Ecto neural progenitor cell (in vitro differentiated cells): ENCODE data around the gene STH.
"Not testable (repeated sequence)": the region's sequence is repeated elsewhere in the genome, so short reads cannot be mapped to it uniquely, and the experiment has no call there.

ENCODE experiments used
- DNase-seq: peaks from one replicate; pipeline ENCODE4 v3.0.0-alpha.2; 2018; ENCODE audit warnings: low spot score

The STH gene

DNA sequence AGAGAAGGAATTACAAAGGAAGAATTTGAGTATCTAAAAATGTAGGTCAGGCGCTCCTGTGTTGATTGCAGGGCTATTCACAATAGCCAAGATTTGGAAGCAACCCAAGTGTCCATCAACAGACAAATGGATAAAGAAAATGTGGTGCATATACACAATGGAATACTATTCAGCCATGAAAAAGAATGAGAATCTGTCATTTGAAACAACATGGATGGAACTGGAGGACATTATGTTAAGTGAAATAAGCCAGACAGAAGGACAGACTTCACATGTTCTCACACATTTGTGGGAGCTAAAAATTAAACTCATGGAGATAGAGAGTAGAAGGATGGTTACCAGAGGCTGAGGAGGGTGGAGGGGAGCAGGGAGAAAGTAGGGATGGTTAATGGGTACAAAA lies 7.0 kb downstream of the STH start:
- DNase-seq = not testable (repeated sequence)

- DNase-seq = no peak
Measured at GRCh38 chr17:46007461-46007965, 8.5 kb downstream of the STH start.

DNA sequence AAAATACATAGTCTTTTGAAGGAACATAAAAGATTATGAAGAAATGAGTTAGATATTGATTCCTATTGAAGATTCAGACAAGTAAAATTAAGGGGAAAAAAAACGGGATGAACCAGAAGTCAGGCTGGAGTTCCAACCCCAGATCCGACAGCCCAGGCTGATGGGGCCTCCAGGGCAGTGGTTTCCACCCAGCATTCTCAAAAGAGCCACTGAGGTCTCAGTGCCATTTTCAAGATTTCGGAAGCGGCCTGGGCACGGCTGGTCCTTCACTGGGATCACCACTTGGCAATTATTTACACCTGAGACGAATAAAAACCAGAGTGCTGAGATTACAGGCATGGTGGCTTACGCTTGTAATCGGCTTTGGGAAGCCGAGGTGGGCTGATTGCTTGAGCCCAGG lies 9.5 kb downstream of the STH start:
- DNase-seq = no peak

DNA sequence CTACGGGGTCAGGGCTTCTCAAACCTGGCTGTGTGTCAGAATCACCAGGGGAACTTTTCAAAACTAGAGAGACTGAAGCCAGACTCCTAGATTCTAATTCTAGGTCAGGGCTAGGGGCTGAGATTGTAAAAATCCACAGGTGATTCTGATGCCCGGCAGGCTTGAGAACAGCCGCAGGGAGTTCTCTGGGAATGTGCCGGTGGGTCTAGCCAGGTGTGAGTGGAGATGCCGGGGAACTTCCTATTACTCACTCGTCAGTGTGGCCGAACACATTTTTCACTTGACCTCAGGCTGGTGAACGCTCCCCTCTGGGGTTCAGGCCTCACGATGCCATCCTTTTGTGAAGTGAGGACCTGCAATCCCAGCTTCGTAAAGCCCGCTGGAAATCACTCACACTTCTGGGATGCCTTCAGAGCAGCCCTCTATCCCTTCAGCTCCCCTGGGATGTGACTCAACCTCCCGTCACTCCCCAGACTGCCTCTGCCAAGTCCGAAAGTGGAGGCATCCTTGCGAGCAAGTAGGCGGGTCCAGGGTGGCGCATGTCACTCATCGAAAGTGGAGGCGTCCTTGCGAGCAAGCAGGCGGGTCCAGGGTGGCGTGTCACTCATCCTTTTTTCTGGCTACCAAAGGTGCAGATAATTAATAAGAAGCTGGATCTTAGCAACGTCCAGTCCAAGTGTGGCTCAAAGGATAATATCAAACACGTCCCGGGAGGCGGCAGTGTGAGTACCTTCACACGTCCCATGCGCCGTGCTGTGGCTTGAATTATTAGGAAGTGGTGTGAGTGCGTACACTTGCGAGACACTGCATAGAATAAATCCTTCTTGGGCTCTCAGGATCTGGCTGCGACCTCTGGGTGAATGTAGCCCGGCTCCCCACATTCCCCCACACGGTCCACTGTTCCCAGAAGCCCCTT lies 10.9 kb downstream of the STH start:
- no peak for DNase-seq

GRCh38 chr17:46010597-46011186 lies 11.6 kb downstream of the STH start:
- no peak for DNase-seq

DNA sequence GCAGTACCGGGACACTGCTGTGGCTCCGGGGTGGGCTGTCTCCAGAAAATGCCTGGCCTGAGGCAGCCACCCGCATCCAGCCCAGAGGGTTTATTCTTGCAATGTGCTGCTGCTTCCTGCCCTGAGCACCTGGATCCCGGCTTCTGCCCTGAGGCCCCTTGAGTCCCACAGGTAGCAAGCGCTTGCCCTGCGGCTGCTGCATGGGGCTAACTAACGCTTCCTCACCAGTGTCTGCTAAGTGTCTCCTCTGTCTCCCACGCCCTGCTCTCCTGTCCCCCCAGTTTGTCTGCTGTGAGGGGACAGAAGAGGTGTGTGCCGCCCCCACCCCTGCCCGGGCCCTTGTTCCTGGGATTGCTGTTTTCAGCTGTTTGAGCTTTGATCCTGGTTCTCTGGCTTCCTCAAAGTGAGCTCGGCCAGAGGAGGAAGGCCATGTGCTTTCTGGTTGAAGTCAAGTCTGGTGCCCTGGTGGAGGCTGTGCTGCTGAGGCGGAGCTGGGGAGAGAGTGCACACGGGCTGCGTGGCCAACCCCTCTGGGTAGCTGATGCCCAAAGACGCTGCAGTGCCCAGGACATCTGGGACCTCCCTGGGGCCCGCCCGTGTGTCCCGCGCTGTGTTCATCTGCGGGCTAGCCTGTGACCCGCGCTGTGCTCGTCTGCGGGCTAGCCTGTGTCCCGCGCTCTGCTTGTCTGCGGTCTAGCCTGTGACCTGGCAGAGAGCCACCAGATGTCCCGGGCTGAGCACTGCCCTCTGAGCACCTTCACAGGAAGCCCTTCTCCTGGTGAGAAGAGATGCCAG lies 12.9 kb downstream of the STH start:
- DNase-seq = no peak

DNA sequence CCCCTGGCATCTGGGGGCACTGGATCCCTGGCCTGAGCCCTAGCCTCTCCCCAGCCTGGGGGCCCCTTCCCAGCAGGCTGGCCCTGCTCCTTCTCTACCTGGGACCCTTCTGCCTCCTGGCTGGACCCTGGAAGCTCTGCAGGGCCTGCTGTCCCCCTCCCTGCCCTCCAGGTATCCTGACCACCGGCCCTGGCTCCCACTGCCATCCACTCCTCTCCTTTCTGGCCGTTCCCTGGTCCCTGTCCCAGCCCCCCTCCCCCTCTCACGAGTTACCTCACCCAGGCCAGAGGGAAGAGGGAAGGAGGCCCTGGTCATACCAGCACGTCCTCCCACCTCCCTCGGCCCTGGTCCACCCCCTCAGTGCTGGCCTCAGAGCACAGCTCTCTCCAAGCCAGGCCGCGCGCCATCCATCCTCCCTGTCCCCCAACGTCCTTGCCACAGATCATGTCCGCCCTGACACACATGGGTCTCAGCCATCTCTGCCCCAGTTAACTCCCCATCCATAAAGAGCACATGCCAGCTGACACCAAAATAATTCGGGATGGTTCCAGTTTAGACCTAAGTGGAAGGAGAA lies 13.5 kb downstream of the STH start:
- no peak for DNase-seq

DNA sequence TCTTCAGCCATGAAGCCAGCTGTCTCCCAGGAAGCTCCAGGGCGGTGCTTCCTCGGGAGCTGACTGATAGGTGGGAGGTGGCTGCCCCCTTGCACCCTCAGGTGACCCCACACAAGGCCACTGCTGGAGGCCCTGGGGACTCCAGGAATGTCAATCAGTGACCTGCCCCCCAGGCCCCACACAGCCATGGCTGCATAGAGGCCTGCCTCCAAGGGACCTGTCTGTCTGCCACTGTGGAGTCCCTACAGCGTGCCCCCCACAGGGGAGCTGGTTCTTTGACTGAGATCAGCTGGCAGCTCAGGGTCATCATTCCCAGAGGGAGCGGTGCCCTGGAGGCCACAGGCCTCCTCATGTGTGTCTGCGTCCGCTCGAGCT lies 14.1 kb downstream of the STH start:
- DNase-seq = no peak

DNA sequence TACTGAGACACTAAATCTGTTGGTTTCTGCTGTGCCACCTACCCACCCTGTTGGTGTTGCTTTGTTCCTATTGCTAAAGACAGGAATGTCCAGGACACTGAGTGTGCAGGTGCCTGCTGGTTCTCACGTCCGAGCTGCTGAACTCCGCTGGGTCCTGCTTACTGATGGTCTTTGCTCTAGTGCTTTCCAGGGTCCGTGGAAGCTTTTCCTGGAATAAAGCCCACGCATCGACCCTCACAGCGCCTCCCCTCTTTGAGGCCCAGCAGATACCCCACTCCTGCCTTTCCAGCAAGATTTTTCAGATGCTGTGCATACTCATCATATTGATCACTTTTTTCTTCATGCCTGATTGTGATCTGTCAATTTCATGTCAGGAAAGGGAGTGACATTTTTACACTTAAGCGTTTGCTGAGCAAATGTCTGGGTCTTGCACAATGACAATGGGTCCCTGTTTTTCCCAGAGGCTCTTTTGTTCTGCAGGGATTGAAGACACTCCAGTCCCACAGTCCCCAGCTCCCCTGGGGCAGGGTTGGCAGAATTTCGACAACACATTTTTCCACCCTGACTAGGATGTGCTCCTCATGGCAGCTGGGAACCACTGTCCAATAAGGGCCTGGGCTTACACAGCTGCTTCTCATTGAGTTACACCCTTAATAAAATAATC lies 14.6 kb downstream of the STH start:
- no peak for DNase-seq

DNA sequence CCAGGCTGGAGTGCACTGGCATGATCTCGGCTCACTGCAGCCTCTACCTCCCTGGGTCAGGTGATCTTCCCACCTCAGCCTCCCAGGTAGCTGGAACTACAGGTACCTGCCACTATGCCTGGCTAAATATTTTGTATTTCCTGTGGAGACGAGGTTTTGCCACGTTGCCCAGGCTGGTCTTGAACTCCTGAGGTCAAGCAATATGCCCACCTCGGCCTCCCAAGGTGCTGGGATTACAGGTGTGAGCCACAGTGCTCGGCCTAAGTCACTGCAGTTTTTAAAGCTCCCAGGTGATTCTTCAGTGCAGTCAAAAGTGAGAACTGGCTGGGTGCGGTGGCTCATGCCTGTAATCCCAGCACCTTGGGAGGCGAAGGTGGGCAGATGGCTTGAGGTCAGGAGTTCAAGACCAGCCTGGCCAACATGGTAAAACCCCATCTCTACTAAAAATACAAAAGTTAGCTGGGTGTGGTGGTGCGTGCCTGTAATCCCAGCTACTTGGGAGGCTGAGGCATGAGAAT lies 20.4 kb downstream of the STH start:
- DNase-seq = not testable (repeated sequence)

- no peak for DNase-seq
Measured at GRCh38 chr17:46020023-46020761, 21.1 kb downstream of the STH start.

- DNase-seq = no peak
Measured at GRCh38 chr17:46020998-46021397, 21.9 kb downstream of the STH start.

DNA sequence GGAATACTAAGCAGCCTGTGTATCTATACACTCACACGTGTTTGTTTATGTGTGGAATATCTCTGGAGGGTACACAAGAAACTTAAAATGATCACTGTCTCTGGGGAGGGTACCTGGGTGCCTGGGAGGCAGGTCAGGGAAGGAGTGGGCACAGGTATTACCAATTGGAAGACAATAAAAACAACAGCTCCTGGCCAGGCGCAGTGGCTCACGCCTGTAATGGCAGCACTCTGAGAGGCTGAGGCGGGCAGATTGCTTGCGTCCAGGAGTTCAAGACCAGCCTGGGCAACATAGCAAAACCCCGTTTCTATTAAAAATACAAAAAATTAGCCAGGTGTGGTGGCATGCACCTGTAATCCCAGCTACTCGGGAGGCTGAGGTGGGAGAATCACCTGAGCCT lies 24.3 kb downstream of the STH start:
- not testable (repeated sequence) for DNase-seq

- DNase-seq = no peak
Measured at GRCh38 chr17:46023783-46024388, 24.8 kb downstream of the STH start.

DNA sequence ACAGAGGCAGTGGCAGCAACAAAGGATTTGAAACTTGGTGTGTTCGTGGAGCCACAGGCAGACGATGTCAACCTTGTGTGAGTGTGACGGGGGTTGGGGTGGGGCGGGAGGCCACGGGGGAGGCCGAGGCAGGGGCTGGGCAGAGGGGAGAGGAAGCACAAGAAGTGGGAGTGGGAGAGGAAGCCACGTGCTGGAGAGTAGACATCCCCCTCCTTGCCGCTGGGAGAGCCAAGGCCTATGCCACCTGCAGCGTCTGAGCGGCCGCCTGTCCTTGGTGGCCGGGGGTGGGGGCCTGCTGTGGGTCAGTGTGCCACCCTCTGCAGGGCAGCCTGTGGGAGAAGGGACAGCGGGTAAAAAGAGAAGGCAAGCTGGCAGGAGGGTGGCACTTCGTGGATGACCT lies 25.5 kb downstream of the STH start:
- DNase-seq = no peak

DNA sequence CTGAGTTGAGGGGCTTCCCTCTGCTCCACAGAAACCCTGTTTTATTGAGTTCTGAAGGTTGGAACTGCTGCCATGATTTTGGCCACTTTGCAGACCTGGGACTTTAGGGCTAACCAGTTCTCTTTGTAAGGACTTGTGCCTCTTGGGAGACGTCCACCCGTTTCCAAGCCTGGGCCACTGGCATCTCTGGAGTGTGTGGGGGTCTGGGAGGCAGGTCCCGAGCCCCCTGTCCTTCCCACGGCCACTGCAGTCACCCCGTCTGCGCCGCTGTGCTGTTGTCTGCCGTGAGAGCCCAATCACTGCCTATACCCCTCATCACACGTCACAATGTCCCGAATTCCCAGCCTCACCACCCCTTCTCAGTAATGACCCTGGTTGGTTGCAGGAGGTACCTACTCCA lies 26.0 kb downstream of the STH start:
- DNase-seq = no peak

GRCh38 chr17:46025510-46026165 lies 26.6 kb downstream of the STH start:
- no peak for DNase-seq

DNA sequence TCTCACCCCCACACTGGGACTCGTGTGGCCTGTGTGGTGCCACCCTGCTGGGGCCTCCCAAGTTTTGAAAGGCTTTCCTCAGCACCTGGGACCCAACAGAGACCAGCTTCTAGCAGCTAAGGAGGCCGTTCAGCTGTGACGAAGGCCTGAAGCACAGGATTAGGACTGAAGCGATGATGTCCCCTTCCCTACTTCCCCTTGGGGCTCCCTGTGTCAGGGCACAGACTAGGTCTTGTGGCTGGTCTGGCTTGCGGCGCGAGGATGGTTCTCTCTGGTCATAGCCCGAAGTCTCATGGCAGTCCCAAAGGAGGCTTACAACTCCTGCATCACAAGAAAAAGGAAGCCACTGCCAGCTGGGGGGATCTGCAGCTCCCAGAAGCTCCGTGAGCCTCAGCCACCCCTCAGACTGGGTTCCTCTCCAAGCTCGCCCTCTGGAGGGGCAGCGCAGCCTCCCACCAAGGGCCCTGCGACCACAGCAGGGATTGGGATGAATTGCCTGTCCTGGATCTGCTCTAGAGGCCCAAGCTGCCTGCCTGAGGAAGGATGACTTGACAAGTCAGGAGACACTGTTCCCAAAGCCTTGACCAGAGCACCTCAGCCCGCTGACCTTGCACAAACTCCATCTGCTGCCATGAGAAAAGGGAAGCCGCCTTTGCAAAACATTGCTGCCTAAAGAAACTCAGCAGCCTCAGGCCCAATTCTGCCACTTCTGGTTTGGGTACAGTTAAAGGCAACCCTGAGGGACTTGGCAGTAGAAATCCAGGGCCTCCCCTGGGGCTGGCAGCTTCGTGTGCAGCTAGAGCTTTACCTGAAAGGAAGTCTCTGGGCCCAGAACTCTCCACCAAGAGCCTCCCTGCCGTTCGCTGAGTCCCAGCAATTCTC lies 27.4 kb downstream of the STH start:
- DNase-seq = no peak
